Measurements from ENCODE around the gene TMEM132E.

- TF ChIP-seq, protein P1, sequence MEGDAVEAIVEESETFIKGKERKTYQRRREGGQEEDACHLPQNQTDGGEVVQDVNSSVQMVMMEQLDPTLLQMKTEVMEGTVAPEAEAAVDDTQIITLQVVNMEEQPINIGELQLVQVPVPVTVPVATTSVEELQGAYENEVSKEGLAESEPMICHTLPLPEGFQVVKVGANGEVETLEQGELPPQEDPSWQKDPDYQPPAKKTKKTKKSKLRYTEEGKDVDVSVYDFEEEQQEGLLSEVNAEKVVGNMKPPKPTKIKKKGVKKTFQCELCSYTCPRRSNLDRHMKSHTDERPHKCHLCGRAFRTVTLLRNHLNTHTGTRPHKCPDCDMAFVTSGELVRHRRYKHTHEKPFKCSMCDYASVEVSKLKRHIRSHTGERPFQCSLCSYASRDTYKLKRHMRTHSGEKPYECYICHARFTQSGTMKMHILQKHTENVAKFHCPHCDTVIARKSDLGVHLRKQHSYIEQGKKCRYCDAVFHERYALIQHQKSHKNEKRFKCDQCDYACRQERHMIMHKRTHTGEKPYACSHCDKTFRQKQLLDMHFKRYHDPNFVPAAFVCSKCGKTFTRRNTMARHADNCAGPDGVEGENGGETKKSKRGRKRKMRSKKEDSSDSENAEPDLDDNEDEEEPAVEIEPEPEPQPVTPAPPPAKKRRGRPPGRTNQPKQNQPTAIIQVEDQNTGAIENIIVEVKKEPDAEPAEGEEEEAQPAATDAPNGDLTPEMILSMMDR (IDR thresholded peaks at IDR 0.05; ENCODE audit: poor library complexity): no peak
- no peak for TF ChIP-seq EZH2 (IDR thresholded peaks at IDR 0.05; ENCODE audit: borderline replicate concordance)
These were observed 39.5 kb upstream of the TMEM132E start for GRCh38 chr17:34539881-34540280.
